Neutrophil (primary cell): Measurements from ENCODE around the gene CDC6.
A peak's percentile ranks its signal among the peaks of the same experiment; 100 is the strongest.

ENCODE experiments used
- H3K27ac ChIP-seq: fragments of 200-600 bp; sonication (generic); 2 replicates; pipeline ENCODE4 v1.5.1; 2016; ENCODE audit warnings: mild to moderate bottlenecking, moderate library complexity
- H3K27me3 ChIP-seq: fragments of 200-600 bp; sonication (generic); 2 replicates; pipeline ENCODE4 v1.6.0; 2016; ENCODE audit warnings: mild to moderate bottlenecking
- H3K36me3 ChIP-seq: fragments of 200-600 bp; sonication (generic); 2 replicates; pipeline ENCODE4 v1.5.1; 2017
- H3K4me1 ChIP-seq, 2 experiments: fragments of 200-600 bp in 1 of 2; sonication (generic) in 1 of 2; 1 replicate in 1 of 2; 2 replicates in 1 of 2; pipeline versions ENCODE4 v1.5.1 to v1.6.1; 2013 to 2016; ENCODE audit warnings: low read depth in 1 of 2, low read length in 1 of 2, mild to moderate bottlenecking in 1 of 2, moderate library complexity in 1 of 2; ENCODE audit not compliant: control insufficient read depth in 1 of 2, insufficient read depth in 1 of 2
- H3K4me3 ChIP-seq, 2 experiments: fragments of 200-600 bp in 1 of 2; sonication (generic) in 1 of 2; 1 replicate in 1 of 2; 2 replicates in 1 of 2; pipeline ENCODE4 v1.5.1; 2013 to 2016; ENCODE audit warnings: low read depth in 1 of 2, low read length in 1 of 2, mild to moderate bottlenecking in 1 of 2, moderate library complexity in 1 of 2
- H3K9me3 ChIP-seq: fragments of 200-600 bp; sonication (generic); 2 replicates; pipeline ENCODE4 v1.5.1; 2016
- CTCF ChIP-seq: fragments of 200-600 bp; sonication (generic); IDR thresholded peaks from 2 replicates; pipeline ENCODE4 v1.5.1; 2016; ENCODE audit warnings: antibody characterized with exemption

The CDC6 gene

GRCh38 chr17:40287494-40288369 is at the start of gene CDC6:
Gene CDC6, plus strand, starts transcription at chr17:40287879. Its CDS starts 1,542 bp downstream, at chr17:40289421.
- peak within 1 kb of the TSS; percentile 59 to 73 for H3K4me3 ChIP-seq
- peak within 1 kb of the TSS; percentile 62 for H3K27ac ChIP-seq
- TF ChIP-seq CTCF = no peak
- H3K36me3 ChIP-seq = peaks cover 15% of the 10 kb centered on the region
- peaks cover 15% of the 10 kb centered on the region in 2 experiments for H3K4me1 ChIP-seq
- H3K27me3 ChIP-seq = no peaks in the 10 kb centered on the region
- H3K9me3 ChIP-seq = no peaks in the 10 kb centered on the region

- no peaks in the 10 kb centered on the region for H3K27me3 ChIP-seq
- no peak overlapping the region for H3K4me3 ChIP-seq
- no peaks in the 10 kb centered on the region for H3K4me1 ChIP-seq
- no peak for TF ChIP-seq CTCF
- H3K36me3 ChIP-seq = peaks cover 8% of the 10 kb centered on the region
- H3K27ac ChIP-seq = no peak overlapping the region
- H3K9me3 ChIP-seq = no peaks in the 10 kb centered on the region
Observed at GRCh38 chr17:40241252-40241834, 46.3 kb upstream of the CDC6 start.

GRCh38 chr17:40242774-40243173 is 44.9 kb upstream of the CDC6 start:
- peaks cover 14% of the 10 kb centered on the region for H3K36me3 ChIP-seq
- TF ChIP-seq CTCF = no peak
- no peak overlapping the region for H3K4me3 ChIP-seq
- H3K27me3 ChIP-seq = no peaks in the 10 kb centered on the region
- H3K4me1 ChIP-seq = peaks cover 0 to 3% of the 10 kb centered on the region in 2 experiments
- no peaks in the 10 kb centered on the region for H3K9me3 ChIP-seq
- H3K27ac ChIP-seq = no peak overlapping the region

- Histone ChIP-seq H3K36me3 (peaks cover 14% of the 10 kb centered on the region), H3K27me3 (no peaks in the 10 kb centered on the region), H3K9me3 (no peaks in the 10 kb centered on the region), H3K4me3 (no peak overlapping the region), H3K4me1 (peaks cover 7 to 11% of the 10 kb centered on the region in 2 experiments), H3K27ac (no peak overlapping the region)
- no peak for TF ChIP-seq CTCF
Observed at GRCh38 chr17:40243761-40244160, 43.9 kb upstream of the CDC6 start.

GRCh38 chr17:40244255-40244654 is 43.4 kb upstream of the CDC6 start:
- H3K27me3 ChIP-seq = no peaks in the 10 kb centered on the region
- H3K4me3 ChIP-seq = no peak overlapping the region
- H3K27ac ChIP-seq = no peak overlapping the region
- H3K4me1 ChIP-seq = peaks cover 11% of the 10 kb centered on the region in 2 experiments
- H3K36me3 ChIP-seq = peaks cover 14% of the 10 kb centered on the region
- H3K9me3 ChIP-seq = no peaks in the 10 kb centered on the region
- TF ChIP-seq CTCF = no peak
